SU-DHL-6 (cell line): Measurements from ENCODE around the gene C3orf62.

ENCODE experiments used
- H2AFZ ChIP-seq: fragments of 200-600 bp; sonication (generic); 2 replicates; pipeline ENCODE4 v1.6.1; 2014; ENCODE audit warnings: low read depth, mild to moderate bottlenecking, moderate library complexity, mixed read lengths, antibody characterized with exemption, low read length; ENCODE audit not compliant: severe bottlenecking
- H3F3A ChIP-seq: fragments of 200-600 bp; shearing (Covaris generic); 2 replicates; pipeline ENCODE4 v1.6.0; 2016; ENCODE audit warnings: antibody characterized with exemption, mild to moderate bottlenecking; ENCODE audit not compliant: insufficient read depth
- H3K27ac ChIP-seq: fragments of 200-600 bp; sonication (generic); 2 replicates; pipeline ENCODE4 v1.5.1; 2016; ENCODE audit warnings: low read depth, mild to moderate bottlenecking, low read length, moderate library complexity, mixed read lengths
- H3K27me3 ChIP-seq: fragments of 200-600 bp; sonication (generic), shearing (Covaris generic); 2 replicates; pipeline ENCODE4 v1.6.0; 2014; ENCODE audit warnings: mild to moderate bottlenecking, low read length
- H3K36me3 ChIP-seq: fragments of 200-600 bp; sonication (generic); 2 replicates; pipeline ENCODE4 v1.6.1; 2014; ENCODE audit warnings: mild to moderate bottlenecking, low read length, mixed read lengths
- H3K4me2 ChIP-seq: fragments of 300-600, 200-600 bp; shearing (Covaris generic), sonication (generic); 2 replicates; pipeline ENCODE4 v1.6.0; 2014; ENCODE audit warnings: low read length, low read depth, mild to moderate bottlenecking; ENCODE audit not compliant: poor library complexity, severe bottlenecking
- H3K4me3 ChIP-seq: fragments of 200-600 bp; sonication (generic); 2 replicates; pipeline ENCODE4 v1.5.1; 2014; ENCODE audit warnings: antibody characterized with exemption, low read length, mild to moderate bottlenecking, mixed read lengths; ENCODE audit not compliant: insufficient read depth, poor library complexity, severe bottlenecking
- H3K79me2 ChIP-seq: fragments of 200-600 bp; sonication (generic); 2 replicates; pipeline ENCODE4 v1.6.1; 2014; ENCODE audit warnings: mild to moderate bottlenecking, low read length, moderate library complexity; ENCODE audit not compliant: insufficient read depth
- H3K9ac ChIP-seq: fragments of 200-600 bp; sonication (generic); 2 replicates; pipeline ENCODE4 v1.7.0; 2014; ENCODE audit warnings: mild to moderate bottlenecking, low read length
- H3K9me2 ChIP-seq: fragments of 200-600 bp; sonication (generic); replicated peaks from 2 replicates; pipeline ENCODE4 v1.6.1; 2014; ENCODE audit warnings: low read length; ENCODE audit not compliant: insufficient read depth
- H3K9me3 ChIP-seq: fragments of 200-600 bp; sonication (generic); 2 replicates; pipeline ENCODE4 v1.6.1; 2014; ENCODE audit warnings: low read length, mixed read lengths; ENCODE audit not compliant: insufficient read depth
- H4K20me1 ChIP-seq: fragments of 200-600 bp; sonication (generic); 2 replicates; pipeline ENCODE4 v1.6.1; 2014; ENCODE audit warnings: low read depth, mild to moderate bottlenecking, antibody characterized with exemption, low read length, moderate library complexity, mixed read lengths
- EZH2phosphoT487 ChIP-seq: fragments of 200-600 bp; sonication (generic), shearing (Covaris generic); conservative IDR thresholded peaks from 2 replicates; pipeline ENCODE4 v1.6.1; 2018; ENCODE audit warnings: mild to moderate bottlenecking, antibody characterized with exemption, low read length, moderate library complexity, mixed read lengths
- TF ChIP-seq, protein P1 (sequence below): fragments of 200-600 bp; sonication (generic); IDR thresholded peaks from one replicate; pipeline ENCODE4 v1.5.1; 2017; ENCODE audit warnings: antibody characterized with exemption, mild to moderate bottlenecking, low read length, moderate library complexity; ENCODE audit not compliant: insufficient read depth, poor library complexity, severe bottlenecking

C3orf62 gene

DNA sequence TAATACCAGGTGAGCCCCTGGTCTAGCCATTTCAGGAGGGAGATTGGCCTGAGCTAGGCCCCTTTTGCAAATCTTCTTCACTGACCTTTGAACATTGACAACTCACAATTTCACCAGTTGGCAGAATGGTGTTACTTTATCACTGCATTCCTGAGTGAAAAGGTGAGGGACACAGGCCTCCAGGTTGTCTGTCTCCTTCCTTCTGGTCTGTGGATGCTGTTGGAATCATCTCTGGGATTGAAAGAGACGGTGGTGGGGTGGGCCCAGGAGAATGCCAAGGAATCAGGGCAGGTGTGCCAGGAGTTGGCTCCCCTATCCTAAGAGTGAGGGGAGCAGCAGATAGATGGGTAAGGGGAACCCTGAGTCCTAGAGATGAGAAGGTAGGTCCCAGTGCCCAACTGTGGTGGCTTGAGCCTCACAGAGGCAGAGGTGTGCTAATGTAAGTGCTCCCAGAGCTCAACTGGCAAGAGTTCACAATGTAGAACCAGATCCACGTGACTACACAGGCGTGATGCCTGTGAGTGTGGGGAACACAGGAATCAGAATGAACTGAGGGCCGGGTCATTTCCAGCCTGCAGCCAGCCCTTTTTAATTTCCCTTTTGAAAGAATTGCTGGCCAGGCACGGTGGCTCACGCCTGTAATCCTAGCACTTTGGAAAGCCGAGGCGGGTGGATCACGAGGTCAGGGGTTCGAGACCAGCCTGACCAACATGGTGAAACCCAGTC, 11.2 kb downstream of the C3orf62 start:
- Histone ChIP-seq H2AFZ (no peak overlapping the region), H3F3A (no peaks in the 10 kb centered on the region), H3K9me2 (no peaks in the 10 kb centered on the region), H3K79me2 (no peaks in the 10 kb centered on the region), H3K27me3 (no peaks in the 10 kb centered on the region), H3K4me3 (no peak overlapping the region), H3K9me3 (no peaks in the 10 kb centered on the region), H3K36me3 (no peaks in the 10 kb centered on the region), H3K27ac (no peak overlapping the region), H4K20me1 (no peaks in the 10 kb centered on the region), H3K9ac (no peak overlapping the region), H3K4me2 (no peak overlapping the region)
- no peak for TF ChIP-seq EZH2phosphoT487
- TF ChIP-seq, protein P1, sequence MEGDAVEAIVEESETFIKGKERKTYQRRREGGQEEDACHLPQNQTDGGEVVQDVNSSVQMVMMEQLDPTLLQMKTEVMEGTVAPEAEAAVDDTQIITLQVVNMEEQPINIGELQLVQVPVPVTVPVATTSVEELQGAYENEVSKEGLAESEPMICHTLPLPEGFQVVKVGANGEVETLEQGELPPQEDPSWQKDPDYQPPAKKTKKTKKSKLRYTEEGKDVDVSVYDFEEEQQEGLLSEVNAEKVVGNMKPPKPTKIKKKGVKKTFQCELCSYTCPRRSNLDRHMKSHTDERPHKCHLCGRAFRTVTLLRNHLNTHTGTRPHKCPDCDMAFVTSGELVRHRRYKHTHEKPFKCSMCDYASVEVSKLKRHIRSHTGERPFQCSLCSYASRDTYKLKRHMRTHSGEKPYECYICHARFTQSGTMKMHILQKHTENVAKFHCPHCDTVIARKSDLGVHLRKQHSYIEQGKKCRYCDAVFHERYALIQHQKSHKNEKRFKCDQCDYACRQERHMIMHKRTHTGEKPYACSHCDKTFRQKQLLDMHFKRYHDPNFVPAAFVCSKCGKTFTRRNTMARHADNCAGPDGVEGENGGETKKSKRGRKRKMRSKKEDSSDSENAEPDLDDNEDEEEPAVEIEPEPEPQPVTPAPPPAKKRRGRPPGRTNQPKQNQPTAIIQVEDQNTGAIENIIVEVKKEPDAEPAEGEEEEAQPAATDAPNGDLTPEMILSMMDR: no peak

DNA sequence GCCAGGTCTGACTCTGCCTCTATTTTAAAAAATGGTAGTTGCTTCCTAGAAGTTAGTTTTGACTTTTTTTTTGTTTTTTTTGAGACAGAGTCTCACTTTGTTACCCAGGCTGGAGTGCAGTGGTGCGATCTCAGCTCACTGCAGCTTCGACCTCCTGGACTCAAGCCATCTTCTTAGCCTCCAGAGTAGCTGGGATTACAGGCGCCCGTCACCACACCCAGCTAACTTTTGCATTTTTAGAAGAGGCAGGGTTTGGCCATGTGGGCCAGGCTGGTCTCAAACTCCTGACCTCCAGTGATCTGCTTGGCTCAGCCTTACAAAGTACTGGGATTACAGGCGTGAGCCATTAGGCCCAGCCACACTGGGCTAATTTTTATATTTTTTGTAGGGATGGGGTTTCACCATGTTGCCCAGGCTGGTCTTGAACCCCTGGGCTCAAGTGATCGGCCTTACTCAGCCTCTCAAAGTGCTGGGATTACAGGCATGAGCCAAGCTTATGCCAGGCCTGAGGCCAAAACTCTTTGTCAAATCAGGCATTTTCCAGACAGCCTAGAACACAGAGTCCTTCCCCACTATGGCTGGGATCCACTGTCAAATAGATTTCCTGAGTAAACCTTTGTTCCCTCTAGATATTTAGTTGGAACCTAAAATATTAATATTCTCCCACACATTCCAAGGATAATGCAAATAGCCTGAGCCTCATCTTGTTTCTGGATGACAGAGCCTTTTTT, 13.7 kb downstream of the C3orf62 start:
- TF ChIP-seq, protein P1: no peak
- TF ChIP-seq EZH2phosphoT487: no peak
- Histone ChIP-seq H3K27me3 (no peaks in the 10 kb centered on the region), H3K9me2 (no peaks in the 10 kb centered on the region), H4K20me1 (no peaks in the 10 kb centered on the region), H3K9ac (no peak overlapping the region), H3K27ac (no peak overlapping the region), H3K9me3 (no peaks in the 10 kb centered on the region), H3K4me2 (no peak overlapping the region), H3F3A (no peaks in the 10 kb centered on the region), H3K79me2 (no peaks in the 10 kb centered on the region), H3K36me3 (no peaks in the 10 kb centered on the region), H2AFZ (no peak overlapping the region), H3K4me3 (no peak overlapping the region)

DNA sequence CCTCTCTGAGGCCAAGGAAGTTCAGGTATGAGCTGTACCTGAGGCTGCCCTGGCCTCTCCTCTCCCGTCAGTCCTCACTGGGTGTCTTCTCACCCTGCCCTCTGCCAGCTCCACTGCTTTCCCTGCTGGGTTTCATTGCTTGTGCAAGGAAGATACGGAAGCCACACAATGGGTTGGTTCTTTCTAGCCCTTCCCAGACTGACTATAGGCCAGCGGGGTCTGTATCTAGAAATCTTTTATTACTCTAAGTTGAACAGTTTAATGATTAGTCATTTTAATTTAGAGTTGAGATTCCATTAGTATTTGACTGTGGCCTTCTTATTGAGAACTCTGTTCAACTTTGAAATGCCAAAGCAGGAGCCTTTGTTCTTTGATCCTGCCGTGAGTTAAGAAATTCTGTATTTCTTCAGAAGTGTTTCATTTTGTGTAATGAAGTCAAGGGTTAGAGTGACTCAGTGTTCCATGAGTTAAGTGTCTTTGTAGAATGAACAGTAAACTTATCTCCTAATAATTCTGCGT, 16.2 kb downstream of the C3orf62 start:
- no peaks in the 10 kb centered on the region for H3K9me2 ChIP-seq
- no peaks in the 10 kb centered on the region for H3K79me2 ChIP-seq
- no peak overlapping the region for H2AFZ ChIP-seq
- H3K9ac ChIP-seq: no peak overlapping the region
- H3K27ac ChIP-seq: no peak overlapping the region
- no peaks in the 10 kb centered on the region for H3K36me3 ChIP-seq
- H3K9me3 ChIP-seq: no peaks in the 10 kb centered on the region
- H3K27me3 ChIP-seq: no peaks in the 10 kb centered on the region
- no peak overlapping the region for H3K4me3 ChIP-seq
- no peaks in the 10 kb centered on the region for H3F3A ChIP-seq
- H3K4me2 ChIP-seq: no peak overlapping the region
- H4K20me1 ChIP-seq: no peaks in the 10 kb centered on the region
- TF ChIP-seq EZH2phosphoT487: no peak
- TF ChIP-seq, protein P1: no peak
